Midbrain (tissue), 1 donor: ENCODE results near the gene LMTK3.

Source experiments
- DNase-seq: peaks from one replicate; lab custom pipeline; 2025; lab: John Stamatoyannopoulos, UW

The LMTK3 gene, protein sequence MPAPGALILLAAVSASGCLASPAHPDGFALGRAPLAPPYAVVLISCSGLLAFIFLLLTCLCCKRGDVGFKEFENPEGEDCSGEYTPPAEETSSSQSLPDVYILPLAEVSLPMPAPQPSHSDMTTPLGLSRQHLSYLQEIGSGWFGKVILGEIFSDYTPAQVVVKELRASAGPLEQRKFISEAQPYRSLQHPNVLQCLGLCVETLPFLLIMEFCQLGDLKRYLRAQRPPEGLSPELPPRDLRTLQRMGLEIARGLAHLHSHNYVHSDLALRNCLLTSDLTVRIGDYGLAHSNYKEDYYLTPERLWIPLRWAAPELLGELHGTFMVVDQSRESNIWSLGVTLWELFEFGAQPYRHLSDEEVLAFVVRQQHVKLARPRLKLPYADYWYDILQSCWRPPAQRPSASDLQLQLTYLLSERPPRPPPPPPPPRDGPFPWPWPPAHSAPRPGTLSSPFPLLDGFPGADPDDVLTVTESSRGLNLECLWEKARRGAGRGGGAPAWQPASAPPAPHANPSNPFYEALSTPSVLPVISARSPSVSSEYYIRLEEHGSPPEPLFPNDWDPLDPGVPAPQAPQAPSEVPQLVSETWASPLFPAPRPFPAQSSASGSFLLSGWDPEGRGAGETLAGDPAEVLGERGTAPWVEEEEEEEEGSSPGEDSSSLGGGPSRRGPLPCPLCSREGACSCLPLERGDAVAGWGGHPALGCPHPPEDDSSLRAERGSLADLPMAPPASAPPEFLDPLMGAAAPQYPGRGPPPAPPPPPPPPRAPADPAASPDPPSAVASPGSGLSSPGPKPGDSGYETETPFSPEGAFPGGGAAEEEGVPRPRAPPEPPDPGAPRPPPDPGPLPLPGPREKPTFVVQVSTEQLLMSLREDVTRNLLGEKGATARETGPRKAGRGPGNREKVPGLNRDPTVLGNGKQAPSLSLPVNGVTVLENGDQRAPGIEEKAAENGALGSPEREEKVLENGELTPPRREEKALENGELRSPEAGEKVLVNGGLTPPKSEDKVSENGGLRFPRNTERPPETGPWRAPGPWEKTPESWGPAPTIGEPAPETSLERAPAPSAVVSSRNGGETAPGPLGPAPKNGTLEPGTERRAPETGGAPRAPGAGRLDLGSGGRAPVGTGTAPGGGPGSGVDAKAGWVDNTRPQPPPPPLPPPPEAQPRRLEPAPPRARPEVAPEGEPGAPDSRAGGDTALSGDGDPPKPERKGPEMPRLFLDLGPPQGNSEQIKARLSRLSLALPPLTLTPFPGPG (N-terminal part only)

DNA sequence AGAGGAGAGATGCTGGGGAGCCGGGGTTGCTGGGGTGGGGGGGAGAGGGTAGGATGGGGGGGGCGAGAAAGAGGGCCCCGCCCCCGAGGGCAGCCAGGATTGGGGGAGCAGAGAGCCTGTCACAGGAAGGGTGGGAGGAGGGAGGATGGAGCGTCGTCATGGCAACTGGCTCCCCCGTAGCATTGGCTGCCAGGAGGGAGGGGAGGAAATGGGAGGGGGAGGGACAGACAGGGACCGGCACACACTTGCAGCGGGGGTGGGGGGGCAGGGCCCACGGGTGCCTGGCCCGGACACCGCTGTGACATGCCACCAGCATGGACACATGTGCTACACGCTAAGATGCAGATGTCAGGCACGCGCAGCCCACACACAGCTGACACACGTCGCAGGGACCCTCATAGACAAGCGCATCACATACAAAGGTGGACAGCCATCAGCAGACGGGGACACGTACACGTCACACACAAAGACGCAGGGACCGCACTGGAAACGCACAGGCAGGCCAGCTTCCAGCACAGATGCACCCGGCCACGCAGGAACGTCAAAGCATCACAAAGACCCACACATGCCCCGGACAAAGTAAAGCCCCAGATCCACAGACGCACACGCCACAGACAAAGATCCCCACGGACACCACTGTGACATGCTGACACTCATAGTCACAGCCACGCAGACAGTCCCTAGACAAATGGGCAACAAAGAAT, at the start of gene LMTK3:
LMTK3 (minus strand) TSS at position 36 of the 704 bp plus-strand sequence. CDS start 259 bp downstream, outside the sequence.
- DNase-seq: peak; percentile 92

DNA sequence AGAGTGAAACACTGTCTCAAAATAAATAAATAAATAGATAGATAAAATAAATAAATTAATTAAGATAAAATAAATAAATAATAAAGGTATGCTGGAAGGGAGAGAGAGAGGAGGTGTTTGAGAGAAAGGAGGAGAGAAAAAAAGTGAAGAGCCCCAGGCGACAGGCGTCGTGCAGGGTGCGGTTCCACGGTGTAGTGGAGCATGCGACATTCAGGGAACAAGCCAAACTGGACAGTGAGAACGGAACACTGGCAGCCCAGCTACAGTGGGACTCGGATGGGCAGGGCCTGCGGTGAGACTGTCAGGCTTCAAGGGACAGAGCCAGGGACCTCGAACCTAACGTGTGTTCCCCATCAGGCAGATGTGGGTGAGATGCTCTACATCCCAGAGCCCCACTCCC, 49.8 kb upstream of the LMTK3 start:
- no peak for DNase-seq

DNA sequence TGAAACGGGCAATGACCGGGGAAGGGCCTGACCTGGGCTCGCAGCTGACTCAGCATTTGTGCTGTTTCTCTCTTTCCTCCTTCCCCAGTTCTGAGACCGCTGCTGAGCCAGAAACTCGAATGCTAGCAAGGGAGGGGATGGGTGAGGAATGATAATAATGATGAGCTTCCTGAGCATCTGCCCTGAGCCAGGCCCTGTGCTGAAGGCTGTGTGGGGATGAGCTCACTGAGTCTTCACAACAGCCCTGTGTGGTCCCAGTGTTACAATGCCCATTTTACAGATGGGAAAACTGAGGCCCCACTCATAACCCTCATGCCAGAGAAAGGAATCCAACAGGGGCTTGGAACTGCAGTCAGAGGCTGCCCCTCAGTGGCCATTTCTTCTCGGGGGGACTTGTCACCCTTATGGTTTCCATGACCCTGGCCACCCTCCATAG, 48.5 kb upstream of the LMTK3 start:
- no peak for DNase-seq

DNA sequence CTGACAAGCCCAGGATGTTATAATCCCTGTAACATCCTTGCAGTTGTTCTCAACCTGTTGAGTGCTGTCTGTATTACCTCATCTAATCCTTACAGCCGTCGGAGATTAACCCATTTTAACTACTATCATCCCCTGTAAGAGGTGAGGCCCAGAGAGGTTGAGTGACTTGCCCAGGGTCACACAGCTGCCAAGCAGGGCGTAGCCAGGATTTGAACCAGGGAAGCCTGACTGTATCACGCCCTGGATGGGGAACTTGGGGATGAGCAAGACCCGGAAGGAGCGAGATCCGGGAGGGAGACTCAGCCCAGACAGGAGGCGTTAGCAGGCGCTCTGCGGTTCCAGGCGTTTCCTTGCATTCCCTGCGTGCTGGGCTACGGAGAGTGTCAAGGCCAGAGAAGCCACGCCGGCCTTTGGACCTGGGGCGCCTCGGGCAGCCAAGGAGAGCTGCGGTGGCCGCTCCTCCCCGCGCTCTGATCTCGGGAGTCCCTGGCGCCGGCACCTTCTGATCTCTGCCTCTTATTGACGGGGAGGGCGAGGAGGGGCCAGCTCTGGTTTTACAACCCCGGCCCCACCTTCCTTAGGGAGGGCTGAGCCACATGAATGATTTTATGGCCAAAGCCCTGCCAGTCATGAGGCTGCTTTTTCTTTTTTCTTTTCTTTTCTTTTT, 46.5 kb upstream of the LMTK3 start:
- DNase-seq: no peak

DNA sequence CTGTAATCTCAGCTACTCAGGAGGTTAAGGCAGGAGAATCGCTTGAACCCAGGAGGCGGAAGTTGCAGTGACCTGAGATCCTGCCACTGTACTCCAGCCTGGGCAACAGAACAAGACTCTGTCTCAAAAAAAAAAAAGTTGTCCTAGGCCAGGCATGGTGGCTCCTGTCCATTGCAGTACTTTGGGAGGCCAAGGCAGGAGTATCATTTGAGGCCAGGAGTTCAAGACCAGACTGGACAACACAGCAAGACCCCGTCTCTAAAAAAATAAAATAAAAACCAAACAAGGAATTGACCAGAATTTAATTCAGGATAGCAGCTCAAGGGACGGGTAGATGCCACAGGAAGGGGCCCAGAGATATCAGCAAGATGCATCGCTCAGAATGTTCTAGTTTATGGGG, 45.2 kb upstream of the LMTK3 start:
- no peak for DNase-seq

DNA sequence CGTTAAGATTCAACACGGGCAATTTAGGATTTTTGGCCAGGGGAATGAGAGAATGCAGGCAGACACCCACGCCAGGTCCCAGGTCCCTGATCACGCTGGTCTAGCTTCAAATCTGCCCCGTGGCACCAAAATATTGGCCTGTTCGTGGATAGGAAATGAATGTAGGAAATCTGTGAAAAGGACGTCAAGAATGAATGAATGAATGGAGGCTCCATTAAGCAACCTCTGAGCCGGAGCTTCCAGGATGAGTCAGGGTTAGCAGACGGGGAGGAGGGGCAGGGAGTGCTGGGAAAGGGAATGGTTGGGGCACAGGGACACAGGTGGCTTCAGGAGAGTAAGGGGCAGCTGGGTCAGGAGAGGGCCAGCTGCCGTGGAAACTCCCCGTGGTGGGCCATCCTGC, 44.5 kb upstream of the LMTK3 start:
- DNase-seq: no peak

DNA sequence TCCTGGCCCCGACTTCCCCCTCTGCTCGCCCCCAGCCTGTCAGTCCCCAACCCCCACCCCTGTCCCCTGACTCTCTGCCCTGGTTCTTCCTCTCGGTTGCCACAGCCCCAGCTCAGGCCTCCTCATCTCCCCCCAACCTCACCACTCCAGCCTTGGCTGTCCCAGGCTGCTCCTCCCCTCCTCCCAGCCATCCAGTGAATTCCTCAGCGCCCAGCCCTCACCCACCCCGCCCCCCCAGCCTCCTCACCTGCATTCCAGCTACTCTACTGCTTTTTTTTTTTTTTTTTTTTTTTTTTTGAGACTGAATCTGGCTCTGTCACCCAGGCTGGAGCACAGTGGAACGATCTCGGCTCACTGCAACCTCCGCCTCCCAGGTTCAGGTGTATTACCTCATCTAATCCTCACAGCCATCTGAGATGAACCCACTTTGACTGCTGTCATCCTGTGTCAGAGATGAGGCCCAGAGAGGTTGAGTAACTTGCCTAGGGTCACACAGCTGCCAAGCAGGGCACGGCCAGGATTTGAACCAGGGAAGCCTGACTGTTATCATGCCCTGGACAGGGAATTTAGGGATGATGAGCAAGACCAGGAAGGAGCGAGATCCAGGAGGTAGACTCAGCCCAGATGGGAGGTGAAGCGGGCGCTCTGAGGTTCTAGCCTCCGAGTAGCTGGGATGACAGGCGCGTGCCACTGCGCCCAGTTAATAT, 42.9 kb upstream of the LMTK3 start:
- DNase-seq: no peak

DNA sequence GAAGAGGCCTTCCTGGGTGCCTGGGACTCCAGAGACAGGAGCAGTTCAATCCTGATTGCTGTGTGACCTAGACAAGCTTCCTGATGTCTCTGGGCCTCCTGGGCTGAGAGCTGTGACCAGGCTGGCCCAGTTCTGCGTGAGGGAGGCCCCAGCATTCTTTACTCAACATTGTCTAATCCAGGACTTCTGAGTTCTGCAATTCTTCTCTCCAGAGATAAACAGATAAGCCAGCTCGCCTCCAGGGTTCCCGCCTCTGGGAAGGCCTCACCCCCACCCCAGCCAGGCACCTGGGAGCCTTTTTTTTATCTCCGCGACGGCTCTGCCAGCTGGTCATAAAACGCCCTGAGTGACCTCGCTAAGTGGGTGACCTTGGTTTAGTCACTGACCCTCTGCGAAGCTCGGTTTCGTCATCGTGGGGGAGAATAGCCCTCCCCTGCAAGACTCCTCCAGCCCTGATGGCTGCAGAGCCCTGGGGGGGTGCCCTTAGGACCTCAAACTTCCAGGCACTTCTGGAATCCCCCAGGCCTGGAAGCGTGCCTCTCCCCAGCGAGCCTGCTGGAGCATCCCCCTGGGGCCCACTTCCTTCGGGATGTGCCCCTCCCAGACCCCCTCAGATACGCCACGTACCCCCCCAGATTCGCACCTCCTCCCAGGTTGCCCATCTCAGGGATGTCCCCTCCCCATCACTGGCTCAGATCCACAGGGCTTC, 42.2 kb upstream of the LMTK3 start:
- DNase-seq: no peak

DNA sequence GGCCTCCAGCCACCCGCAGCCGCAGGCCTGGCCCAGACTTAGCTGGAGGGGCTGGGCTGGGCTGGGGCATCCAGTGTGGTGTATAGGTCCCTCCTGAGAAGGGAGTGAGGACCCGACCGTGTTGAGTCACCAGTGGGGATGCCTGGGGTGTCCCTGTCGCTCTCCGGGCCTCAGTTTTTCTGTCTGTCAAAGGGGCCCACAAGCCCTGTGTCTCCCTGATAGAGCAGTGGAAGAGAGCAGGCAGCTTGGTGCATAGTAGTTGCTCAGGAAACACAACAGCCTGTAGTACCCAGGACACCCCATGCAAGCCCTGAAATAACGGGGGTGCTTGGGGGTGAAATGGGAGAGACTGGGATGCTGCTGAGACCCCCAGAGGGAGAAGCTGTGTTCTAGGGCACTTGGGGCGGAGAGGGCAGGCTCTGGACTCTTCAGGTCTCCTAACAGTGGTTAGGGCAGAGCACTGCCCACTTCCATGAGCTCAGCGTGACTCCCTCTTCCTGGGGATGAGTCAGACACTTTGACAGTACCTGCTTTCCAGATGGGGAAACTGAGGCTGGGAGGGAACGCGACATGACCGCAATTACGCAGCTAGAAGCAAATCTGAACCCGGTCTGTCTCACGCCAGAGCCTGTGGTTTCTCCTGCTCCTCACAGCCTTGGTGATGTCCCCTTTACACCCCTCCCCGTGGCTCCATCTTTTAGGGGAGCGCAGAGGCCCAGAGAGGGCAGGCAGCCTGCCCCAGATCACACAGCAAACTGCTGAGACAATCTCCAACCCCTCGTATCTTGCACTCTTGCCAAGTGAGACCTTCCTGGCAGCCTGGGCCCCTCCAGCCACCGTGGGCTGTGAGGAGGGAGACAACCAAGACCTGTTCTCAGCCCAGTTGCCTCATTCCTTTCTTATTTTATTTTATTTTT, 41.0 kb upstream of the LMTK3 start:
- DNase-seq: no peak

DNA sequence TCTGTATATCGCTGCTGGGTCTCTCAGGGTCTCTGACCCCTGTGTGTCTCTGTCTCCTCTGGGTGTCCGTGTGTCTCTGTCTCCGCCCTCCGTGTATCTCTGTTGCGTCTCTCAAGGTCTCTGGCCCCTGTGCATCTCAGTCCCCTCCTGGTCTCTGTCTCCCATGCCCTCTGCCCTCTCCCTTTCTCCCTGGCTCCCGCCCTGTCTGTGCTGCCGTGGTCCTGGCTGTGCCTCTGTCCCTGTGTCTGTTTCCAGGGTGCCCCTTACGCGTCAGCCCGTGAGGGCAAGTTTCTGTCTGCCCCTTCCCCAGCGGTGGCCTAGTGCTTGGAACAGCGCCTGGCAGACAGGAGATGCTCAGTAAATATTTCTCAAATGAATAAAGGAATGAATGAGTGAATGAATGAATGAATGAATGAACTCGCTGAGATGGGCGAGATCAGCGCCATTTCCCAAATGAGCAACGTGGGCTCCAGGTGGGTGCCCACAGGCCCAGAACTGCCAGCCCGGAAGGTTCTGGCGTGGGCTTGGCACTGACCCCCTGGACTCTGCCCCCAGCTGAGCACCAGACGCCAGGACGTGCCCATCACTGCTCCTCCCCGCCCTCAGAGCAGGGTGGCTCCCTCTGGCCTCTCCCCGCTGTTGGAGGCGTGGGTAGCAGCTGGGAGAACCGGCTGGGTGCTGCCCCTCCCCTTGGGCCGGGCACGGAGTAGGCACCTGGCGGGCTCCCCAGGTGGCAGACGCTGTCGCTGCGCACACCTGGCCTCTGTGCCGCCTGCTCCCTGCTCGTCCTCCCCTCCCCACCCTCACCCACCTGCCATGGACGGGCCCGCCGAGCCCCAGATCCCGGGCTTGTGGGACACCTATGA, 40.0 kb upstream of the LMTK3 start, which contains the start of gene SULT2B1:
SULT2B1 (plus strand) TSS at position 736 of the 866 bp plus-strand sequence; CDS start at position 817, 81 bp downstream.
- DNase-seq: no peak

DNA sequence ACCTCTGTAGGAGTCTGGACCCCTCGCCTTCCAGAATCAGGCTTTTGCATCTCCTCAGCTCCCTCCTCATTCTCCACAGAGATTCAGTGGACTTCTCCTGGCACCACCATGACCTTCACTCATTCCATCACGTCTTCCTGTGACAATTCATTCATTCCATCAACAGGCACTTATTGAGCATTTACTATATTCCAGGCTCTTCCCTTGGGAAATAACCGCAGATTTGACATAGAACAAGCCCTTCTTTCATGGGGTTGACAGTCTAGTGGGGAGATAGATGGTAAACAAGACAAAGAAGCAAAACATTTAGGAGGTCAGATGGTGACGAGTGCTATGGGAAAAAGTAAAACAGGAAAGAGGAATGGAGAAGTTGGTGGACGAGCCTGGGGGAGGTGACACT, 37.7 kb upstream of the LMTK3 start:
- DNase-seq: no peak

DNA sequence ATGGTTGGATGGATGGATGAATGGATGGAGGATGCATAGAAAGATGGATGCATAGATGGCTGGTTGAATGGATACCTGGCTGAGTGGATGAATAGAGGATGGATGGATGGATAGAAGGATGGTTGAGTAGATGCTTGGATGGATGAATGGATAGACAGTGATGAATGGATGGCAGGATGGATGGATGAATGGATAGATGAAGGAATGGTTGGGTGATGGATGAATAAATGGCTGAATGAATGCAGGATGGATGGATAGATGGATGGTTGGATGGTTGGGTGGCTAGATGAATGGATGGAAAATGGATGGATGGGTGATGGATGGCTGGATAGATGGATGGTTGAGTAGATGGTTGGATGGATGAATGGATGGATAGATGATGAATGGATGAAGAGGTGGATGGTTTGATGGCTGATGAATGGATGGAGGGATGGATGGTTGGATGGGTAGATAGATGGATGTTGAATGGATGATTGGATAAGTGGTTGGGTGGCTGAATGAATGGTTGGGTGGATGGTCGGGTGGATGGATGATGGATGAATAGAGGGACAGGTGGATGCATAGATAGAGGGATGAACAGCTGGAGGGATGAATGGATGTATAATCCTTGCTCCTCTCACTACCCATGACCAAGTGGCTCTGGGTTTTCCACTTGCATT, 36.7 kb upstream of the LMTK3 start:
- no peak for DNase-seq

DNA sequence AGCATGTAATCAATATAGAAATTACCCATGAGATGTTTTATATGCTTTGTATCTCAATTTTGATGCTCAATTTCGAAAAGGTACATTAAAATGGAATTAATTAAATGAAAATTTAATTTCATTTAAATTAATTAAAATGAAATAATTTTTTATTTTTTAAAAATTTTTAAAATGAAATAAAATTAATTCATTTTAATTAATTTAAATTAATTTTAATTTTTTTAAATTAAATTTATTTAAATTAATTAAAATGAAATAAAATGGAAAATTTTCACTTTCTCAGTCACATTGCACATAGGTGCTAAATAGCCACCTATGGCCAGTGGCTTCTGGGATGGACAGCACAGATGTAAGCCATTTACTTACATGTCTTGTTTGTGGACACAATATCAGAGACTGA, 36.1 kb upstream of the LMTK3 start:
- DNase-seq: no peak

DNA sequence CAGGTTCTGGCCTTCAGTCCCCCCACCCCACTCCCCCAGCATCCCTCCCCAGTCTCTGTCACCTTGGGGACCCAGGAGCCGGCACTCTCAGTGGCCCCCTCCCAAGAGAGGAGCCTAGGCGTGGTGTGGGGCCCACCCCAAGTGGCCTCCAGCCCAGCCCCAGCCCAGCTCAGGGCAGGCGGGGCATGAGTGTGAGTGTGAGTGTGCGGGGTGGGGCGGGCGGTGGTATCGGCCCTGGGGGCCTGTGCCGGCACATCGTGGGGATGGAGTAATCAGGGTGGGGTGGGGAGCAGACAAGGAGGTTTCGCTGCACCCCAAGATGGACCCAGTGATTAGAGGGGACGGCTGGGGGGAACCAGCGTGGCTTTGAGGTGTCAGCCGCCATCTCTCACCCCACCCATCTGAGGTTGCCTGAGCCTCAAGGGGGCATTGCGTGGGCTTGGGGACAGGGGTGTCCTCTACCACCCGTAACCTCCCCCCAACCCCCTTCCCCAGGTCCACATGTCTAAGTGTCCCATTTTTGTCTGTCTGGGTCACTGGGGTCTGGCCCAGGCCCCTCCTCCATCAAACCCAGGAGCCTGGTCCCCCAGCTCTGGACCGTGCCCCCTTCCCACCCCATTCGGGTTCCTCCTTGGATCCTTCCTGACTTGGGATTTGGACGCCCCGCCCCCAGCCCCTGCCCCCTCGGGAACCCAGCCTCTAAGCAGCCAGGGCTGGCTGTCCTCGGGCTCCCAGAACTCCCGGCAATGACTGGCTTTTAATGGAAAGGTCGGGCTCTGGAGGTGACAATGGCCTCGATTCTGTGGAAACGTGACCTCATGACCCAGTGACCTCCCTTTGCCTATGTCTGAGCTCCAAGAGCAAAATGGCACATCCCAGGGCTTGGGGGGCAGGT, 33.5 kb upstream of the LMTK3 start:
- DNase-seq: no peak

DNA sequence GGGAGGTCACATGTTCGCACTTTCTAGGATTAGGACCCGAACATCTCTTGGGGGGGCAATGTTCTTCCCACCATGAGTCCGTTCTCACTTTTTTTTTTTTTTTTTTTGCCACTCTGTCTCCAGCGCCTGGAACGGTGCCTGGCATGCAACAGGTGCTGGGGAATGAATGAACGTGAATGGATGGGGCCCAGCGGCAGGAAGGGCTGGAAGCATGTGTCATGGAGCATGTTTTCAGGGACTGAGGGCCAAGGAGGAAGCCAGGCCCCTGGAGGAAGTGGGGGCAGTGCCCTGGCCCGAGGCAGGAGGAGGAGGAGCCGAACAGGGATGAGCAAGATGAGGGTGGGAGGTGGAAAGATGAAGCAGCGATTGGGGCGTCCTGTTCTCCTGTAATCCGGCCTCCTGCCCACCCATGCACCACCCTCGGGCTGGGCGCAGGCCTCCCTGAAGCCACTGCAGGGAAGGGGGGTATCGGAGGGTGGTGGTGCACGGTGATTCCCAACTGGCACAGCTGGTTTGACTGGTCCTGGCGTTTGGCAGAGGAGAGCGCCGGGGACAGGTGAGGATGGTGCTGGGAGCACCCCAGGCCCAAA, 31.6 kb upstream of the LMTK3 start:
- DNase-seq: no peak

DNA sequence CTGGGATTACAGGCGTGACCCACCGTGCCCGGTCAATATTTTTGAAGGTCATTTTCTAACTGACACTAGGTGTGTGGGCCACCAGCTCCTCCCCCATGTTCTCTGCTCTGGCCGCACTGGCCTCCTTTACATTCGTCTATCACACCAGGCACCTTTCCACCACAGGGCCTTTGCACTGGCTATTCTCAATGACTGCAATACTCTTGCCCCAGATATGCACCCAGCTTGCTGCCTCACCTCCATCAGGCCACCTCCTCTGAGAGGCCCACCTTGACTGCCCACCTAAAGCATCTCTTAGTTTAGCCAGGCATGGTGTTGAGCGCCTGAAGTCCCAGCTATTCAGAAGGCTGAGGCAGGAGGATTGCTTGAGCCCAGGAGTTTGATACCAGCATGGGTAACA, 30.2 kb upstream of the LMTK3 start:
- DNase-seq: no peak
